H1 (cell line): ENCODE data around the gene THBD. TPM values are rescaled to one million over a fixed set of nuclear protein-coding genes. Genes with fewer than 3 reads are reported as not detected.

Source experiments
- CTCF ChIA-PET: fragments of 300-600 bp; sonication (Branson Sonifier 250); formaldehyde crosslinking; loops from one replicate; lab custom pipeline; 2021; ENCODE audit not compliant: partially characterized antibody; lab: Charles Lee
- POLR2A ChIA-PET: fragments of 300-600 bp; sonication (Branson Sonifier 250); formaldehyde crosslinking; loops from one replicate; lab custom pipeline; 2021; ENCODE audit warnings: inconsistent platforms; ENCODE audit not compliant: partially characterized antibody; lab: Charles Lee
- DNase-seq, 2 experiments: peaks; one replicate each; pipeline versions ENCODE4 v3.0.0 to v3.0.0-alpha.2; 2010 to 2022; ENCODE audit warnings: low spot score in 2 of 2, low read depth in 1 of 2, mixed read lengths in 1 of 2
- FAIRE-seq: peaks from 2 replicates; lab custom pipeline; 2011; peaks lifted over from hg19 to GRCh38; lab: Jason Lieb, UNC
- H2AFZ ChIP-seq: 2 replicates; pipeline ENCODE4 v1.8.1; 2012; ENCODE audit warnings: low read length, inconsistent platforms
- H2AK5ac ChIP-seq: 2 replicates; pipeline ENCODE4 v1.6.1; 2013; ENCODE audit warnings: low read depth, low read length
- H2BK120ac ChIP-seq: replicated peaks from 2 replicates; pipeline ENCODE3; 2013; ENCODE audit warnings: low read depth, low read length, inconsistent platforms
- H2BK12ac ChIP-seq: 2 replicates; pipeline ENCODE4 v1.6.1; 2013; ENCODE audit warnings: low read depth, low read length
- H2BK15ac ChIP-seq: 2 replicates; pipeline ENCODE4 v1.6.1; 2013; ENCODE audit warnings: low read length
- H2BK20ac ChIP-seq: 2 replicates; pipeline ENCODE4 v1.6.1; 2013; ENCODE audit warnings: low read length
- H2BK5ac ChIP-seq: 2 replicates; pipeline ENCODE4 v1.6.1; 2013; ENCODE audit warnings: low read depth, low read length
- H3K14ac ChIP-seq: 2 replicates; pipeline ENCODE4 v1.6.1; 2013; ENCODE audit warnings: inconsistent platforms; ENCODE audit not compliant: insufficient read length
- H3K18ac ChIP-seq: 2 replicates; pipeline ENCODE4 v1.6.1; 2013; ENCODE audit warnings: low read length; ENCODE audit errors: extremely low read depth
- H3K23ac ChIP-seq: 2 replicates; pipeline ENCODE4 v1.6.1; 2013; ENCODE audit warnings: inconsistent platforms; ENCODE audit not compliant: insufficient read length
- H3K23me2 ChIP-seq: 2 replicates; pipeline ENCODE4 v1.6.1; 2013; ENCODE audit warnings: low read depth, low read length
- H3K27ac ChIP-seq: 2 replicates; pipeline ENCODE4 v1.6.1; 2011; ENCODE audit warnings: low read depth, low read length, inconsistent platforms
- H3K27me3 ChIP-seq, 4 experiments: replicated peaks in 1 of 4; 1 replicate in 1 of 4; 2 replicates in 3 of 4; pipeline versions ENCODE4 v1.6.1 to v1.8.1; 2011 to 2013; ENCODE audit warnings: low read length in 3 of 4, mild to moderate bottlenecking in 3 of 4, inconsistent platforms in 2 of 4, mixed read lengths in 2 of 4, moderate library complexity in 1 of 4; ENCODE audit not compliant: control insufficient read depth in 3 of 4, insufficient read depth in 3 of 4; ENCODE audit errors: extremely low read depth in 1 of 4
- H3K36me3 ChIP-seq, 4 experiments: 2 replicates each; pipeline versions ENCODE4 v1.6.1 to v1.8.1; 2011 to 2013; ENCODE audit warnings: mild to moderate bottlenecking in 4 of 4, low read length in 3 of 4, moderate library complexity in 2 of 4, control low read depth in 1 of 4, inconsistent platforms in 1 of 4; ENCODE audit not compliant: insufficient read depth in 4 of 4, control insufficient read depth in 2 of 4
- H3K4ac ChIP-seq: replicated peaks from 2 replicates; pipeline ENCODE3; 2013; ENCODE audit warnings: low read length, low read depth, mixed read lengths, inconsistent platforms; ENCODE audit not compliant: insufficient read length
- H3K4me1 ChIP-seq, 4 experiments: replicated peaks in 1 of 4; 1 replicate in 1 of 4; 2 replicates in 3 of 4; pipeline versions ENCODE4 v1.6.1 to v1.8.1; 2011 to 2013; ENCODE audit warnings: low read length in 3 of 4, inconsistent platforms in 2 of 4, mixed read lengths in 1 of 4; ENCODE audit not compliant: insufficient read depth in 4 of 4, control insufficient read depth in 3 of 4
- H3K4me2 ChIP-seq, 2 experiments: 2 replicates each; pipeline versions ENCODE4 v1.6.1 to v1.8.1; 2011 to 2013; ENCODE audit warnings: low read depth in 2 of 2, low read length in 2 of 2, control low read depth in 1 of 2, inconsistent platforms in 1 of 2, mild to moderate bottlenecking in 1 of 2; ENCODE audit not compliant: insufficient read depth in 1 of 2
- H3K4me3 ChIP-seq, 4 experiments: fragments of 200-600, 300-600 bp in 1 of 4; sonication (generic), shearing (Covaris generic), sonication (Bioruptor Twin) in 1 of 4; 2 replicates each; pipeline versions ENCODE4 v1.5.1 to v1.8.1; 2011 to 2016; ENCODE audit warnings: low read length in 4 of 4, low read depth in 3 of 4, control low read depth in 2 of 4, inconsistent platforms in 2 of 4, mild to moderate bottlenecking in 2 of 4, mixed read lengths in 1 of 4, moderate library complexity in 1 of 4; ENCODE audit not compliant: insufficient read depth in 2 of 4; ENCODE audit errors: extremely low read depth in 1 of 4
- H3K56ac ChIP-seq: replicated peaks from 2 replicates; pipeline ENCODE3; 2013; ENCODE audit warnings: low read depth, mild to moderate bottlenecking, mixed read lengths, low read length, inconsistent platforms; ENCODE audit not compliant: insufficient read length
- H3K79me1 ChIP-seq: 2 replicates; pipeline ENCODE4 v1.6.1; 2013; ENCODE audit warnings: low read depth, low read length, control low read depth
- H3K79me2 ChIP-seq, 2 experiments: 2 replicates each; pipeline versions ENCODE4 v1.6.1 to v1.8.1; 2012 to 2013; ENCODE audit warnings: low read length in 2 of 2, mild to moderate bottlenecking in 2 of 2, inconsistent platforms in 1 of 2; ENCODE audit not compliant: insufficient read depth in 2 of 2, control insufficient read depth in 1 of 2
- H3K9ac ChIP-seq, 4 experiments: replicated peaks in 1 of 4; 1 replicate in 1 of 4; 2 replicates in 3 of 4; pipeline versions ENCODE4 v1.6.1 to v1.8.1; 2011 to 2013; ENCODE audit warnings: low read depth in 3 of 4, low read length in 3 of 4, control low read depth in 2 of 4, mild to moderate bottlenecking in 2 of 4, moderate library complexity in 2 of 4, inconsistent platforms in 1 of 4; ENCODE audit errors: extremely low read depth in 1 of 4
- H3K9me3 ChIP-seq, 2 experiments: 2 replicates each; pipeline versions ENCODE4 v1.6.1 to v1.8.1; 2012 to 2013; ENCODE audit warnings: mild to moderate bottlenecking in 2 of 2, moderate library complexity in 2 of 2, control low read depth in 1 of 2, inconsistent platforms in 1 of 2, low read depth in 1 of 2, low read length in 1 of 2, mixed read lengths in 1 of 2; ENCODE audit not compliant: insufficient read depth in 2 of 2
- H4K20me1 ChIP-seq, 2 experiments: replicated peaks in 1 of 2; 2 replicates each; pipeline versions ENCODE3 to v1.8.1; 2011 to 2013; ENCODE audit warnings: inconsistent platforms in 2 of 2, low read length in 2 of 2, mild to moderate bottlenecking in 1 of 2; ENCODE audit not compliant: insufficient read depth in 2 of 2, control insufficient read depth in 1 of 2
- H4K5ac ChIP-seq: 2 replicates; pipeline ENCODE4 v1.6.1; 2013; ENCODE audit warnings: low read length, low read depth, mixed read lengths, inconsistent platforms; ENCODE audit not compliant: insufficient read length
- H4K8ac ChIP-seq: 2 replicates; pipeline ENCODE4 v1.8.0; 2013; ENCODE audit warnings: mild to moderate bottlenecking, moderate library complexity, low read length, inconsistent platforms; ENCODE audit not compliant: insufficient read depth; ENCODE audit errors: extremely low read depth
- H4K91ac ChIP-seq: replicated peaks from 2 replicates; pipeline ENCODE3; 2013; ENCODE audit warnings: low read length, mixed read lengths, inconsistent platforms; ENCODE audit not compliant: insufficient read length
- ASH2L ChIP-seq: fragments of 200-600, 300-600 bp; sonication (generic); IDR thresholded peaks from one replicate; pipeline ENCODE4 v1.7.1; 2017; ENCODE audit warnings: low read length
- CHD2 ChIP-seq: IDR thresholded peaks from 2 replicates; pipeline ENCODE4 v1.6.1; 2012; ENCODE audit warnings: low read length, improper control_type of control experiment
- KDM5A ChIP-seq: fragments of 200-600 bp; IDR thresholded peaks from 2 replicates; pipeline ENCODE4 v1.7.1; 2012; ENCODE audit warnings: mild to moderate bottlenecking, low read length, inconsistent platforms, mixed read lengths
- MAFK ChIP-seq: IDR thresholded peaks from 2 replicates; pipeline ENCODE4 v1.6.1; 2012; ENCODE audit warnings: low read depth, mild to moderate bottlenecking, improper control_type of control experiment, low read length
- RXRA ChIP-seq: IDR thresholded peaks from 2 replicates; pipeline ENCODE4 v1.6.1; 2011; ENCODE audit warnings: low read depth, mild to moderate bottlenecking, low read length, moderate library complexity; ENCODE audit not compliant: insufficient read depth
- SAP30 ChIP-seq: fragments of 300-600 bp; sonication (generic); IDR thresholded peaks from 2 replicates; pipeline ENCODE4 v1.7.1; 2012; ENCODE audit warnings: low read length, moderate library complexity, mild to moderate bottlenecking, inconsistent platforms; ENCODE audit not compliant: insufficient read depth, insufficient replicate concordance
- TBP ChIP-seq: IDR thresholded peaks from 2 replicates; pipeline ENCODE4 v1.6.1; 2011; ENCODE audit warnings: low read depth, low read length, improper control_type of control experiment
- WGBS, 2 experiments: shearing (Covaris generic) in 1 of 2; methylation state at CpG; one replicate each; pipeline versions ENCODE4 v1.1.6 to v1.1.7; 2013 to 2015; ENCODE audit warnings: low lambda C conversion rate in 2 of 2, mixed read lengths in 2 of 2, inconsistent platforms in 1 of 2, low coverage in 1 of 2, missing lambda C conversion rate in 1 of 2; ENCODE audit not compliant: insufficient replicate concordance in 2 of 2, insufficient coverage in 1 of 2, insufficient read length in 1 of 2; ENCODE audit errors: extremely low coverage in 1 of 2, missing lambda C conversion rate in 1 of 2; 5-methylcytosine and 5-hydroxymethylcytosine counted together
- polyA plus RNA-seq, 7 experiments: library from polyadenylated mRNA; depleted of rRNA in 3 of 7; stranded (reverse) in 5 of 7; unstranded in 2 of 7; fragments of >200 nt in 5 of 7; fragments of 200-250 nt in 2 of 7; gene quantifications; 1 replicate in 5 of 7; 2 replicates in 1 of 7; 4 replicates in 1 of 7; pipeline versions ENCODE4 v1.2.1 to v1.2.3, GENCODE V29; 2011 to 2013; ENCODE audit warnings: missing spikeins in 2 of 7, mixed read lengths in 2 of 7
- total RNA-seq: library from RNA; stranded (reverse); fragmentation: NEBNext Ultra II Directional; extraction: Animal tissue kit (Norgen Biotek cat#: 25700); gene quantifications from 2 replicates; pipeline ENCODE4 v1.2.1, GENCODE V29; 2021

Gene THBD
- total and polyA plus RNA-seq, 2 of the 8 experiments (the other 6 are each of a cell fraction or from before 2014, with no cell fraction given): 0.21 to 0.43 TPM

GRCh38 chr20:23008667-23009066 lies 40.8 kb downstream of the THBD start:
- H3K4me3 ChIP-seq: no peak overlapping the region
- H2AFZ ChIP-seq: no peak overlapping the region
- no peak overlapping the region for H4K5ac ChIP-seq
- no peak overlapping the region for H2BK120ac ChIP-seq
- H3K36me3 ChIP-seq: no peaks in the 10 kb centered on the region
- no peaks in the 10 kb centered on the region for H4K20me1 ChIP-seq
- H3K79me1 ChIP-seq: no peaks in the 10 kb centered on the region
- H3K4me2 ChIP-seq: no peak overlapping the region
- H3K4me1 ChIP-seq: peaks cover 0 to 4% (median 3%) of the 10 kb centered on the region in 4 experiments; a peak in 3 of 7 replicates
- no peak overlapping the region for H3K56ac ChIP-seq
- H3K27me3 ChIP-seq: no peaks in the 10 kb centered on the region
- H3K23ac ChIP-seq: no peak overlapping the region
- H2AK5ac ChIP-seq: no peak overlapping the region
- no peak overlapping the region for H3K18ac ChIP-seq
- H2BK15ac ChIP-seq: no peak overlapping the region
- FAIRE-seq (no peak), DNase-seq (no peak)
- no peak overlapping the region for H2BK5ac ChIP-seq
- TF ChIP-seq ASH2L (no peak), KDM5A (no peak), CHD2 (no peak), MAFK (no peak), RXRA (no peak), TBP (no peak), SAP30 (no peak)
- ChIA-PET POLR2A (no interaction called here), CTCF (no interaction called here)
- H3K27ac ChIP-seq: no peak overlapping the region
- H2BK20ac ChIP-seq: no peak overlapping the region
- 79% methylated on average over 2 of the region's 2 CpGs; no CpG with 5 or more reads in 1 of the 2 experiments for WGBS, 2 experiments
- no peaks in the 10 kb centered on the region for H3K9me3 ChIP-seq
- no peak overlapping the region for H2BK12ac ChIP-seq
- no peak overlapping the region for H4K8ac ChIP-seq
- no peak overlapping the region for H3K4ac ChIP-seq
- H3K14ac ChIP-seq: no peak overlapping the region
- no peak overlapping the region for H3K9ac ChIP-seq
- H3K23me2 ChIP-seq: no peaks in the 10 kb centered on the region
- H3K79me2 ChIP-seq: no peaks in the 10 kb centered on the region
- H4K91ac ChIP-seq: no peak overlapping the region
